ENCODE results near the gene GNAZ. TPM values are rescaled to one million over a fixed set of nuclear protein-coding genes. Genes with fewer than 3 reads are reported as not detected.
A peak's percentile ranks its signal among the peaks of the same experiment; 100 is the strongest.

Gene GNAZ
- total RNA-seq, 1 donor from 2014 or later, result 3.9 TPM

- Mint-ChIP-seq H3K9me3 (ENCODE audit: low read depth) (no peaks in the 10 kb centered on the region), H3K4me1 (ENCODE audit: low read depth) (peaks cover 6% of the 10 kb centered on the region), H3K27ac (ENCODE audit: unreplicated experiment) (no peak overlapping the region), H3K27me3 (ENCODE audit: low read depth) (peaks cover 15% of the 10 kb centered on the region), H3K4me3 (ENCODE audit: unreplicated experiment) (no peak overlapping the region), H3K36me3 (ENCODE audit: low read depth) (no peaks in the 10 kb centered on the region)
- DNase-seq (ENCODE audit: low spot score), result peak; percentile 58
- no peak for TF ChIP-seq CTCF (IDR thresholded peaks at IDR 0.05)
Measured at GRCh38 chr22:23127055-23127756, 56.9 kb downstream of the GNAZ start.

GRCh38 chr22:23127788-23128187, 57.5 kb downstream of the GNAZ start:
- peaks cover 18% of the 10 kb centered on the region for H3K27me3 Mint-ChIP-seq (ENCODE audit: low read depth)
- TF ChIP-seq CTCF (IDR thresholded peaks at IDR 0.05), result no peak
- H3K9me3 Mint-ChIP-seq (ENCODE audit: low read depth), result no peaks in the 10 kb centered on the region

GRCh38 chr22:23128269-23129108, 58.2 kb downstream of the GNAZ start:
- no peaks in the 10 kb centered on the region for H3K36me3 Mint-ChIP-seq (ENCODE audit: low read depth)
- no peak overlapping the region for H3K4me3 Mint-ChIP-seq (ENCODE audit: unreplicated experiment)
- H3K9me3 Mint-ChIP-seq (ENCODE audit: low read depth), result no peaks in the 10 kb centered on the region
- peak; percentile 96 for TF ChIP-seq CTCF (IDR thresholded peaks at IDR 0.05)
- H3K27ac Mint-ChIP-seq (ENCODE audit: unreplicated experiment), result peak overlapping the region; percentile 14
- DNase-seq (ENCODE audit: low spot score), result peak; percentile 83
- peaks cover 18% of the 10 kb centered on the region for H3K27me3 Mint-ChIP-seq (ENCODE audit: low read depth)
- peaks cover 6% of the 10 kb centered on the region for H3K4me1 Mint-ChIP-seq (ENCODE audit: low read depth)

More at GRCh38 chr22:23127788-23128187, 57.5 kb downstream of the GNAZ start:
- no peaks in the 10 kb centered on the region for H3K36me3 Mint-ChIP-seq (ENCODE audit: low read depth)
- H3K4me3 Mint-ChIP-seq (ENCODE audit: unreplicated experiment), result no peak overlapping the region
- DNase-seq (ENCODE audit: low spot score), result peak; percentile 65
- peaks cover 6% of the 10 kb centered on the region for H3K4me1 Mint-ChIP-seq (ENCODE audit: low read depth)
- H3K27ac Mint-ChIP-seq (ENCODE audit: unreplicated experiment), result no peak overlapping the region

GRCh38 chr22:23129149-23129548, 58.8 kb downstream of the GNAZ start:
- H3K27me3 Mint-ChIP-seq (ENCODE audit: low read depth), result peaks cover 18% of the 10 kb centered on the region
- H3K36me3 Mint-ChIP-seq (ENCODE audit: low read depth), result no peaks in the 10 kb centered on the region
- no peaks in the 10 kb centered on the region for H3K9me3 Mint-ChIP-seq (ENCODE audit: low read depth)
- TF ChIP-seq CTCF (IDR thresholded peaks at IDR 0.05), result no peak
- H3K27ac Mint-ChIP-seq (ENCODE audit: unreplicated experiment), result no peak overlapping the region
- H3K4me3 Mint-ChIP-seq (ENCODE audit: unreplicated experiment), result no peak overlapping the region
- DNase-seq (ENCODE audit: low spot score), result no peak
- H3K4me1 Mint-ChIP-seq (ENCODE audit: low read depth), result peaks cover 6% of the 10 kb centered on the region

- Mint-ChIP-seq H3K9me3 (ENCODE audit: low read depth) (no peaks in the 10 kb centered on the region), H3K27ac (ENCODE audit: unreplicated experiment) (no peak overlapping the region), H3K27me3 (ENCODE audit: low read depth) (peaks cover 22% of the 10 kb centered on the region), H3K4me1 (ENCODE audit: low read depth) (peaks cover 6% of the 10 kb centered on the region), H3K4me3 (ENCODE audit: unreplicated experiment) (no peak overlapping the region), H3K36me3 (ENCODE audit: low read depth) (no peaks in the 10 kb centered on the region)
- no peak for TF ChIP-seq CTCF (IDR thresholded peaks at IDR 0.05)
- DNase-seq (ENCODE audit: low spot score), result peak; percentile 64
Measured at GRCh38 chr22:23130697-23131096, 60.4 kb downstream of the GNAZ start.
